Activated CD8-positive, alpha-beta memory T cell treated with anti-CD3 and anti-CD28 coated beads for 1 hour (primary cell): ENCODE measurements around the gene THSD8.
"Not testable (repeated sequence)": the region's sequence is repeated elsewhere in the genome, so short reads cannot be mapped to it uniquely, and the experiment has no call there.

Source experiments
- DNase-seq, 2 donors: peaks; one replicate each; pipeline ENCODE4 v3.0.0-alpha.2; 2020; ENCODE audit warnings: low read depth in 1 of 2; ENCODE audit errors: extremely low read depth in 1 of 2

The THSD8 gene

GRCh38 chr19:12821761-12822160, 19.9 kb downstream of the THSD8 start:
- DNase-seq, result no peak

GRCh38 chr19:12825254-12826131, 23.6 kb downstream of the THSD8 start:
- DNase-seq, result no peak

GRCh38 chr19:12828494-12828893, 26.6 kb downstream of the THSD8 start:
- no peak for DNase-seq

GRCh38 chr19:12833418-12833737, 31.5 kb downstream of the THSD8 start:
- no peak for DNase-seq

- no peak for DNase-seq
Measured at GRCh38 chr19:12833738-12834565, 32.1 kb downstream of the THSD8 start.

- no peak for DNase-seq
Measured at GRCh38 chr19:12834566-12834943, 32.7 kb downstream of the THSD8 start, which contains the start of gene RTBDN. Gene RTBDN (minus strand): TSS chr19:12834579. CDS start chr19:12829979, 4,600 bp downstream.

- no peak for DNase-seq
Measured at GRCh38 chr19:12834976-12835757, 33.3 kb downstream of the THSD8 start.

GRCh38 chr19:12836529-12836863, 34.6 kb downstream of the THSD8 start:
- no peak for DNase-seq

- no peak for DNase-seq
Measured at GRCh38 chr19:12837225-12837624, 35.4 kb downstream of the THSD8 start.

GRCh38 chr19:12838182-12838885, 36.5 kb downstream of the THSD8 start, which contains the start of gene MAST1:
Gene MAST1 (plus strand): TSS chr19:12838515. CDS start chr19:12838573, 58 bp downstream.
- no peak for DNase-seq

GRCh38 chr19:12838886-12839756, 37.3 kb downstream of the THSD8 start:
- DNase-seq, result no peak

- DNase-seq, result no peak
Measured at GRCh38 chr19:12840091-12841079, 38.5 kb downstream of the THSD8 start.

- no peak for DNase-seq
Measured at GRCh38 chr19:12841094-12841493, 39.2 kb downstream of the THSD8 start.

- no peak for DNase-seq
Measured at GRCh38 chr19:12842511-12842910, 40.6 kb downstream of the THSD8 start.

GRCh38 chr19:12843328-12843727, 41.5 kb downstream of the THSD8 start:
- no peak for DNase-seq

- no peak for DNase-seq
Measured at GRCh38 chr19:12843999-12844732, 42.3 kb downstream of the THSD8 start.

- DNase-seq, result not testable (repeated sequence)
Measured at GRCh38 chr19:12846613-12847012, 44.7 kb downstream of the THSD8 start.
